HCT116 (cell line): ENCODE measurements around the gene LTO1. TPM values are rescaled to one million over a fixed set of nuclear protein-coding genes. Genes with fewer than 3 reads are reported as not detected.

Source experiments
- ATAC-seq: fragments of 200-7000 bp; cut with Tn5 transposase; 2 replicates; pipeline ENCODE4 v1.9.1; 2020; ENCODE audit warnings: mild to moderate bottlenecking, moderate library complexity
- Bru-seq: library from RNA; stranded (reverse); fragments of 400-500 nt; gene quantifications from one replicate; lab custom pipeline; 2021; lab: Mats Ljungman, UMichigan
- BruChase-seq, 2 experiments: library from RNA; stranded (reverse); fragments of 400-500 nt; gene quantifications; one replicate each; lab custom pipeline; 2021; lab: Mats Ljungman, UMichigan
- BruUV-seq: library from RNA; stranded (reverse); fragments of 400-500 nt; replicated peaks from 2 replicates; lab custom pipeline; 2021; lab: Mats Ljungman, UMichigan
- CTCF ChIA-PET: fragments of 300-600 bp; sonication (Branson Sonifier 250); formaldehyde crosslinking; loops from one replicate; lab custom pipeline; 2021; ENCODE audit warnings: antibody characterized with exemption; lab: Charles Lee
- POLR2A ChIA-PET: fragments of 300-600, 350-600 bp; sonication (Branson Sonifier 250); formaldehyde crosslinking; loops from one replicate; lab custom pipeline; 2021; ENCODE audit warnings: antibody characterized with exemption; lab: Charles Lee
- RAD21 ChIA-PET, 2 experiments: fragments of 300-600 bp; sonication (Branson Sonifier 250); formaldehyde crosslinking; loops; one replicate each; lab custom pipeline; 2023; ENCODE audit warnings: low total read pairs in 2 of 2; ENCODE audit not compliant: uncharacterized antibody in 2 of 2, unreplicated experiment in 2 of 2, low non-redundant PET in 1 of 2; lab: Charles Lee
- DNase-seq: peaks from one replicate; pipeline ENCODE4 v3.0.0-alpha.2; 2010; ENCODE audit warnings: low read depth, low spot score
- H2AFZ ChIP-seq: fragments of 200-600 bp; shearing (Covaris generic), sonication (generic); 2 replicates; pipeline ENCODE4 v1.6.1; 2017; ENCODE audit warnings: low read depth, mixed run types, mixed read lengths, antibody characterized with exemption, low read length; ENCODE audit not compliant: poor library complexity, severe bottlenecking
- H3K27ac ChIP-seq: 2 replicates; pipeline ENCODE4 v1.5.1; 2012; ENCODE audit warnings: low read depth, low read length
- H3K27me3 ChIP-seq: fragments of 200-600 bp; sonication (generic); 2 replicates; pipeline ENCODE4 v1.6.1; 2016; ENCODE audit warnings: mixed run types, low read length, mixed read lengths; ENCODE audit not compliant: insufficient read depth
- H3K36me3 ChIP-seq, 2 experiments: fragments of 200-500 bp in 1 of 2; fragments of 200-600 bp in 1 of 2; sonication (Bioruptor generic) in 1 of 2; sonication (generic) in 1 of 2; 2 replicates each; pipeline versions ENCODE4 v1.5.1 to v1.6.1; 2014 to 2016; ENCODE audit warnings: low read length in 2 of 2, inconsistent platforms in 1 of 2, mixed read lengths in 1 of 2, mixed run types in 1 of 2; ENCODE audit not compliant: insufficient read depth in 2 of 2, control insufficient read depth in 1 of 2
- H3K4me1 ChIP-seq, 2 experiments: fragments of 200-600 bp in 1 of 2; sonication (generic) in 1 of 2; 2 replicates each; pipeline versions ENCODE4 v1.5.1 to v1.6.1; 2012 to 2017; ENCODE audit warnings: low read length in 2 of 2, inconsistent platforms in 1 of 2, mild to moderate bottlenecking in 1 of 2, mixed read lengths in 1 of 2, mixed run types in 1 of 2, moderate library complexity in 1 of 2; ENCODE audit not compliant: insufficient read depth in 2 of 2, control insufficient read depth in 1 of 2
- H3K4me2 ChIP-seq: fragments of 200-600 bp; sonication (generic); 2 replicates; pipeline ENCODE4 v1.6.1; 2017; ENCODE audit warnings: mixed run types, low read length, mixed read lengths
- H3K4me3 ChIP-seq, 2 experiments: fragments of 200-600 bp in 1 of 2; sonication (generic) in 1 of 2; replicated peaks in 1 of 2; 2 replicates each; pipeline ENCODE4 v1.5.1; 2011 to 2016; ENCODE audit warnings: low read length in 2 of 2, control low read depth in 1 of 2, low read depth in 1 of 2, mild to moderate bottlenecking in 1 of 2, mixed read lengths in 1 of 2, mixed run types in 1 of 2
- H3K79me2 ChIP-seq: fragments of 200-600 bp; sonication (generic); 2 replicates; pipeline ENCODE4 v1.6.1; 2017; ENCODE audit warnings: mild to moderate bottlenecking, mixed run types, low read length, moderate library complexity, mixed read lengths; ENCODE audit not compliant: insufficient read depth
- H3K9ac ChIP-seq: fragments of 200-600 bp; sonication (generic); 2 replicates; pipeline ENCODE4 v1.6.1; 2016; ENCODE audit warnings: low read length, mixed read lengths
- H3K9me2 ChIP-seq: fragments of 200-600 bp; sonication (generic), shearing (Covaris generic); 2 replicates; pipeline ENCODE4 v1.6.1; 2017; ENCODE audit warnings: mixed run types, mild to moderate bottlenecking, moderate library complexity; ENCODE audit not compliant: insufficient read depth
- H3K9me3 ChIP-seq, 2 experiments: fragments of 200-500 bp in 1 of 2; fragments of 200-600 bp in 1 of 2; sonication (Bioruptor generic) in 1 of 2; sonication (generic) in 1 of 2; 2 replicates each; pipeline ENCODE4 v1.6.1; 2014 to 2017; ENCODE audit warnings: low read length in 2 of 2, mixed read lengths in 2 of 2, inconsistent platforms in 1 of 2, low read depth in 1 of 2, mild to moderate bottlenecking in 1 of 2, mixed run types in 1 of 2, moderate library complexity in 1 of 2; ENCODE audit not compliant: control insufficient read depth in 1 of 2, insufficient read depth in 1 of 2
- H4K20me1 ChIP-seq: fragments of 200-600 bp; sonication (generic), shearing (Covaris generic); 2 replicates; pipeline ENCODE4 v1.6.1; 2017; ENCODE audit warnings: mixed run types, mild to moderate bottlenecking, moderate library complexity; ENCODE audit not compliant: insufficient read depth
- CEBPB ChIP-seq: IDR thresholded peaks from 2 replicates; pipeline ENCODE4 v1.6.1; 2012; ENCODE audit warnings: low read depth
- EGR1 ChIP-seq: IDR thresholded peaks from 2 replicates; pipeline ENCODE4 v1.6.1; 2012; ENCODE audit warnings: low read depth
- ELF1 ChIP-seq: IDR thresholded peaks from 2 replicates; pipeline ENCODE4 v1.6.1; 2012; ENCODE audit warnings: low read depth, borderline replicate concordance
- EZH2phosphoT487 ChIP-seq: fragments of 200-600 bp; IDR thresholded peaks from 2 replicates; pipeline ENCODE4 v1.6.1; 2018; ENCODE audit warnings: antibody characterized with exemption, borderline replicate concordance
- JUND ChIP-seq: IDR thresholded peaks from 2 replicates; pipeline ENCODE4 v1.6.1; 2012
- POLR2A ChIP-seq: IDR thresholded peaks from 2 replicates; pipeline ENCODE4 v1.7.0; 2011; ENCODE audit warnings: borderline replicate concordance; ENCODE audit not compliant: insufficient read depth, insufficient read length; ENCODE audit errors: extremely low read depth
- POLR2AphosphoS5 ChIP-seq: IDR thresholded peaks from 2 replicates; pipeline ENCODE4 v1.6.1; 2011; ENCODE audit warnings: mild to moderate bottlenecking, low read depth, low read length, moderate library complexity
- RAD21 ChIP-seq: IDR thresholded peaks from 2 replicates; pipeline ENCODE4 v1.6.1; 2012; ENCODE audit warnings: low read depth, mild to moderate bottlenecking
- SIN3A ChIP-seq: IDR thresholded peaks from 2 replicates; pipeline ENCODE4 v1.6.1; 2012; ENCODE audit warnings: low read depth
- SP1 ChIP-seq: IDR thresholded peaks from 2 replicates; pipeline ENCODE4 v1.6.1; 2012; ENCODE audit warnings: low read depth
- SRF ChIP-seq: IDR thresholded peaks from 2 replicates; pipeline ENCODE4 v1.6.1; 2012; ENCODE audit warnings: low read depth
- TCF7L2 ChIP-seq: IDR thresholded peaks from 2 replicates; pipeline ENCODE4 v1.7.0; 2011; ENCODE audit warnings: borderline replicate concordance, inconsistent platforms; ENCODE audit not compliant: insufficient read depth, insufficient read length; ENCODE audit errors: extremely low read depth
- YY1 ChIP-seq: IDR thresholded peaks from 2 replicates; pipeline ENCODE4 v1.6.1; 2011; ENCODE audit warnings: low read length, low read depth, moderate library complexity, mild to moderate bottlenecking; ENCODE audit not compliant: insufficient replicate concordance; ENCODE audit errors: extremely low read depth
- ZBTB33 ChIP-seq: IDR thresholded peaks from 2 replicates; pipeline ENCODE4 v1.6.1; 2011; ENCODE audit warnings: mild to moderate bottlenecking, low read length, moderate library complexity; ENCODE audit not compliant: insufficient replicate concordance; ENCODE audit errors: extremely low read depth
- ZFX ChIP-seq: fragments of 450-650 bp; IDR thresholded peaks from 2 replicates; pipeline ENCODE4 v1.6.1; 2017
- ZNF274 ChIP-seq: fragments of 200-500 bp; sonication (Bioruptor generic); IDR thresholded peaks from 2 replicates; pipeline ENCODE4 v1.6.1; 2014; ENCODE audit warnings: mild to moderate bottlenecking, low read depth, low read length, inconsistent platforms
- intact Hi-C: fragments of 100-400 bp; cut with micrococcal nuclease; formaldehyde crosslinking; loops from 2 replicates; pipeline ENCODE4 v1.10.0; 2022
- long read RNA-seq: library from polyadenylated mRNA; unstranded; transcript quantifications from one replicate; pipeline ENCODE4 v2.0.0, GENCODE V29; 2021; ENCODE audit not compliant: unreplicated experiment
- polyA plus RNA-seq: library from polyadenylated mRNA; unstranded; fragments of >200 nt; gene quantifications from 2 replicates; pipeline ENCODE4 v1.2.1, GENCODE V29; 2012; ENCODE audit warnings: missing spikeins
- total RNA-seq: library from RNA; stranded (reverse); gene quantifications from one replicate; pipeline ENCODE4 v1.2.1, GENCODE V29; 2021; ENCODE audit not compliant: unreplicated experiment
- TF ChIP-seq, protein P1 (sequence below): IDR thresholded peaks from 2 replicates; pipeline ENCODE4 v1.6.1; 2012
- TF ChIP-seq, protein P2 (sequence below): IDR thresholded peaks from 2 replicates; pipeline ENCODE4 v1.6.1; 2012
- TF ChIP-seq, protein P3 (sequence below): IDR thresholded peaks from 2 replicates; pipeline ENCODE4 v1.6.1; 2012; ENCODE audit warnings: low read depth

LTO1 gene
- 21.3 TPM for total RNA-seq
- 14.4 and 23.1 TPM in 2 replicates for polyA plus RNA-seq
- Bru-seq, nascent RNA, result percentile 71 among the genes with signal in this experiment
- BruChase-seq, experiment 1, labeled RNA remaining after a 6-hour chase, result percentile 79 among the genes with signal in this experiment
- percentile 79 among the genes with signal in this experiment for BruChase-seq, experiment 2, labeled RNA remaining after a 2-hour chase
- long read RNA-seq, transcript LTO1-201 (5 exons, 2,478 nt), result major isoform, 12 of 63 reads
- long read RNA-seq, partial matches to known transcripts, result 0 of 63 reads
- long read RNA-seq, other reads (novel, unspliced or antisense), result 48 of 63 reads

- RAD21 ChIA-PET, result interaction anchor here in 1 of 2 experiments (1.0 to 1.2 kb wide), 2 partner anchors 9 to 382 kb away, joined by 3 read pairs; no protein-coding TSS in a partner anchor
- ATAC-seq, result peak; percentile 90
- intact Hi-C loops, result loop anchor here (10.0 kb wide), 1 partner anchor 380 kb away; the partner anchor contains the start of gene MYEOV
- TF ChIP-seq JUND (no peak), ZNF274 (no peak), SRF (no peak), POLR2A (peak; percentile 19), EGR1 (peak; percentile 45; the same call in 1 of the 2 replicates), CEBPB (no peak), POLR2AphosphoS5 (peak; percentile 91), ZBTB33 (peak; percentile 78), ELF1 (peak; percentile 99), YY1 (peak; percentile 81), EZH2phosphoT487 (no peak), ZFX (peak; percentile 93; the same call in 1 of the 2 replicates), SIN3A (peak; percentile 97), TCF7L2 (no peak), RAD21 (no peak), SP1 (peak; percentile 82)
- TF ChIP-seq, protein P1, sequence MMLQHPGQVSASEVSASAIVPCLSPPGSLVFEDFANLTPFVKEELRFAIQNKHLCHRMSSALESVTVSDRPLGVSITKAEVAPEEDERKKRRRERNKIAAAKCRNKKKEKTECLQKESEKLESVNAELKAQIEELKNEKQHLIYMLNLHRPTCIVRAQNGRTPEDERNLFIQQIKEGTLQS, result no peak
- TF ChIP-seq, protein P2, sequence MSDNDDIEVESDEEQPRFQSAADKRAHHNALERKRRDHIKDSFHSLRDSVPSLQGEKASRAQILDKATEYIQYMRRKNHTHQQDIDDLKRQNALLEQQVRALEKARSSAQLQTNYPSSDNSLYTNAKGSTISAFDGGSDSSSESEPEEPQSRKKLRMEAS, result peak; percentile 77
- TF ChIP-seq, protein P3, sequence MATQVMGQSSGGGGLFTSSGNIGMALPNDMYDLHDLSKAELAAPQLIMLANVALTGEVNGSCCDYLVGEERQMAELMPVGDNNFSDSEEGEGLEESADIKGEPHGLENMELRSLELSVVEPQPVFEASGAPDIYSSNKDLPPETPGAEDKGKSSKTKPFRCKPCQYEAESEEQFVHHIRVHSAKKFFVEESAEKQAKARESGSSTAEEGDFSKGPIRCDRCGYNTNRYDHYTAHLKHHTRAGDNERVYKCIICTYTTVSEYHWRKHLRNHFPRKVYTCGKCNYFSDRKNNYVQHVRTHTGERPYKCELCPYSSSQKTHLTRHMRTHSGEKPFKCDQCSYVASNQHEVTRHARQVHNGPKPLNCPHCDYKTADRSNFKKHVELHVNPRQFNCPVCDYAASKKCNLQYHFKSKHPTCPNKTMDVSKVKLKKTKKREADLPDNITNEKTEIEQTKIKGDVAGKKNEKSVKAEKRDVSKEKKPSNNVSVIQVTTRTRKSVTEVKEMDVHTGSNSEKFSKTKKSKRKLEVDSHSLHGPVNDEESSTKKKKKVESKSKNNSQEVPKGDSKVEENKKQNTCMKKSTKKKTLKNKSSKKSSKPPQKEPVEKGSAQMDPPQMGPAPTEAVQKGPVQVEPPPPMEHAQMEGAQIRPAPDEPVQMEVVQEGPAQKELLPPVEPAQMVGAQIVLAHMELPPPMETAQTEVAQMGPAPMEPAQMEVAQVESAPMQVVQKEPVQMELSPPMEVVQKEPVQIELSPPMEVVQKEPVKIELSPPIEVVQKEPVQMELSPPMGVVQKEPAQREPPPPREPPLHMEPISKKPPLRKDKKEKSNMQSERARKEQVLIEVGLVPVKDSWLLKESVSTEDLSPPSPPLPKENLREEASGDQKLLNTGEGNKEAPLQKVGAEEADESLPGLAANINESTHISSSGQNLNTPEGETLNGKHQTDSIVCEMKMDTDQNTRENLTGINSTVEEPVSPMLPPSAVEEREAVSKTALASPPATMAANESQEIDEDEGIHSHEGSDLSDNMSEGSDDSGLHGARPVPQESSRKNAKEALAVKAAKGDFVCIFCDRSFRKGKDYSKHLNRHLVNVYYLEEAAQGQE, result no peak
Observed at GRCh38 chr11:69674886-69675714, at the start of gene LTO1. Gene LTO1, minus strand, starts transcription at chr11:69675353. Its CDS starts 114 bp downstream, at chr11:69675239.

More at GRCh38 chr11:69674886-69675714, at the start of gene LTO1:
- no peak within 1 kb of the TSS for H2AFZ ChIP-seq
- no TSS peak for BruUV-seq
- peak within 1 kb of the TSS; percentile 90 for H3K4me2 ChIP-seq
- H3K9ac ChIP-seq, result peak within 1 kb of the TSS; percentile 91
- no peaks in the 10 kb centered on the region for H4K20me1 ChIP-seq
- H3K27ac ChIP-seq, result peak within 1 kb of the TSS; percentile 82
- H3K79me2 ChIP-seq, result peaks cover 28% of the 10 kb centered on the region
- H3K4me3 ChIP-seq, result peak within 1 kb of the TSS; percentile 95 to 98
- H3K36me3 ChIP-seq, result peaks cover 9 to 19% of the 10 kb centered on the region in 2 experiments; a peak in 2 of 4 replicates
- H3K9me3 ChIP-seq, result no peaks in the 10 kb centered on the region
- peaks cover 10 to 35% of the 10 kb centered on the region in 2 experiments; a peak in 3 of 4 replicates for H3K4me1 ChIP-seq
- no peaks in the 10 kb centered on the region for H3K27me3 ChIP-seq
- peak; percentile 87 for DNase-seq
- H3K9me2 ChIP-seq, result no peaks in the 10 kb centered on the region
- CTCF ChIA-PET, result interaction anchor here (1.1 to 2.3 kb wide), 4 partner anchors 9 to 573 kb away, joined by 3 to 9 read pairs (median 4); partner anchors contain the start of gene MYEOV
- POLR2A ChIA-PET, result interaction anchor here (1.2 to 1.6 kb wide), 3 partner anchors 10 to 379 kb away, joined by 3 to 6 read pairs (median 4); no protein-coding TSS in a partner anchor
